Esophagus squamous epithelium (tissue), 4 donors: Measurements from ENCODE around the gene WSB2.

Experiments
- POLR2A ChIP-seq, 4 donors: fragments of 450-650 bp; IDR thresholded peaks; one replicate each; pipeline ENCODE4 v1.6.1; 2017; ENCODE audit warnings: antibody characterized with exemption in 4 of 4, mild to moderate bottlenecking in 4 of 4, moderate library complexity in 3 of 4
- TF ChIP-seq, protein P1 (sequence below), 6 experiments: fragments of 450-650 bp in 4 of 6; fragments of 200-600 bp in 2 of 6; sonication (generic) in 2 of 6; IDR thresholded peaks; one replicate each; pipeline ENCODE4 v1.5.1; 2016 to 2019; ENCODE audit warnings: antibody characterized with exemption in 6 of 6, mild to moderate bottlenecking in 4 of 6, moderate library complexity in 4 of 6

DNA sequence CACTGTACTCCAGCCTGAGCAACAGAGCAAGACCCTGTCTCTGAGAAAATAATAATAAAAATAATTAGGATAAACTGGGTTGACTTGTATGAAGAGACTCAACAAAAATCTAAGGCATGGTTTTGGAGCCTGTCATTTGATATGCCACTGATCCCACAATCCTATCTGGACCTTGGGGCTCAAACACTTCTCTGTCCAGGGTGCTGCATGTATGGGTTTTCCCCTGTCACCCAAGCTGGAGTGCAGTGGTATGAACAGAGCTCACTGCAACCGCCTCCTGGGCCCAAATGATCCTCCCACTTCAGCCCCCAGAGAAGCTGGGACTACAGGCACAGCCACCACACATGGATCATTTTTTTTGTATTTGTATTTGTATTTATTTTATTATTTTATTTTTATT, 48.1 kb upstream of the WSB2 start:
- TF ChIP-seq, protein P1, sequence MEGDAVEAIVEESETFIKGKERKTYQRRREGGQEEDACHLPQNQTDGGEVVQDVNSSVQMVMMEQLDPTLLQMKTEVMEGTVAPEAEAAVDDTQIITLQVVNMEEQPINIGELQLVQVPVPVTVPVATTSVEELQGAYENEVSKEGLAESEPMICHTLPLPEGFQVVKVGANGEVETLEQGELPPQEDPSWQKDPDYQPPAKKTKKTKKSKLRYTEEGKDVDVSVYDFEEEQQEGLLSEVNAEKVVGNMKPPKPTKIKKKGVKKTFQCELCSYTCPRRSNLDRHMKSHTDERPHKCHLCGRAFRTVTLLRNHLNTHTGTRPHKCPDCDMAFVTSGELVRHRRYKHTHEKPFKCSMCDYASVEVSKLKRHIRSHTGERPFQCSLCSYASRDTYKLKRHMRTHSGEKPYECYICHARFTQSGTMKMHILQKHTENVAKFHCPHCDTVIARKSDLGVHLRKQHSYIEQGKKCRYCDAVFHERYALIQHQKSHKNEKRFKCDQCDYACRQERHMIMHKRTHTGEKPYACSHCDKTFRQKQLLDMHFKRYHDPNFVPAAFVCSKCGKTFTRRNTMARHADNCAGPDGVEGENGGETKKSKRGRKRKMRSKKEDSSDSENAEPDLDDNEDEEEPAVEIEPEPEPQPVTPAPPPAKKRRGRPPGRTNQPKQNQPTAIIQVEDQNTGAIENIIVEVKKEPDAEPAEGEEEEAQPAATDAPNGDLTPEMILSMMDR (IDR thresholded peaks at IDR 0.05) = no peak
- no peak for TF ChIP-seq POLR2A (IDR thresholded peaks at IDR 0.05)
